ENCODE results near the gene H1-8. TPM values are rescaled to one million over a fixed set of nuclear protein-coding genes. Genes with fewer than 3 reads are reported as not detected.

Gene H1-8
- polyA plus RNA-seq, 1 experiment: not detected

DNA sequence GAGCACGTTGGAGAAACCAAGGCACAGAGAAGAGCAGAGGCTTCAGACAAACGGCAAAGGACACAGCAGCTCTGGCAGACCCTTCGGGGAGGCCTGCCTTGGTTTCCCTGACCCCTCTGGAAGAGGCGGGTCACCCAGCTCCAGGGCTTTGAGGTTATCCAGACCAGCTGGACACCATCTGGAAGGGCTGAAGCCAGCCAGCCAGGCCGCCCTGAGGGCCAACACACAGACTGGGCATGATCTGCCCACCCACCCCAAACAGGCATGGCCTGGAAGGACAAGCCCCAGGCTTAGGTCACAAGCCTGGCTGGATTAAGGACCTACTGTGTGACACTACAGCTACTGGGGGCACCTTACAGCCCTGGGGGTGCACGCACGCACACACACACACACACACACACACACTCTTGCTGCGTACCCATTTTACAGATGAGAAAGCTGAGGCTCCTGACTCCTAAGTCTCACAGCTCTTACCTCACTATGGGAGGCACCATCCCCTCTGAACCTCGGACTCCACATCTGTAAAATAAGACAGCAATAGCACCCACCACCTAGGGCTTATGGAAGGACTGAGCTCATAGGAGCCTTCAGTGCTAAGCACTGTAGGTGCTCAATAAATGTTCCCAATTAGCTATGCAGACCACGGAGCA, 52.7 kb downstream of the H1-8 start:
- Histone ChIP-seq H3K4me3 (ENCODE audit: low read depth, low read length) (no peak overlapping the region), H3K27me3 (ENCODE audit: control insufficient read depth, insufficient read depth, low read length) (no peaks in the 10 kb centered on the region), H3K36me3 (ENCODE audit: control insufficient read depth, insufficient read depth, low read length) (peaks cover 1% of the 10 kb centered on the region; the same call in 1 of the 2 replicates)
- TF ChIP-seq, protein P1, sequence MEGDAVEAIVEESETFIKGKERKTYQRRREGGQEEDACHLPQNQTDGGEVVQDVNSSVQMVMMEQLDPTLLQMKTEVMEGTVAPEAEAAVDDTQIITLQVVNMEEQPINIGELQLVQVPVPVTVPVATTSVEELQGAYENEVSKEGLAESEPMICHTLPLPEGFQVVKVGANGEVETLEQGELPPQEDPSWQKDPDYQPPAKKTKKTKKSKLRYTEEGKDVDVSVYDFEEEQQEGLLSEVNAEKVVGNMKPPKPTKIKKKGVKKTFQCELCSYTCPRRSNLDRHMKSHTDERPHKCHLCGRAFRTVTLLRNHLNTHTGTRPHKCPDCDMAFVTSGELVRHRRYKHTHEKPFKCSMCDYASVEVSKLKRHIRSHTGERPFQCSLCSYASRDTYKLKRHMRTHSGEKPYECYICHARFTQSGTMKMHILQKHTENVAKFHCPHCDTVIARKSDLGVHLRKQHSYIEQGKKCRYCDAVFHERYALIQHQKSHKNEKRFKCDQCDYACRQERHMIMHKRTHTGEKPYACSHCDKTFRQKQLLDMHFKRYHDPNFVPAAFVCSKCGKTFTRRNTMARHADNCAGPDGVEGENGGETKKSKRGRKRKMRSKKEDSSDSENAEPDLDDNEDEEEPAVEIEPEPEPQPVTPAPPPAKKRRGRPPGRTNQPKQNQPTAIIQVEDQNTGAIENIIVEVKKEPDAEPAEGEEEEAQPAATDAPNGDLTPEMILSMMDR (IDR thresholded peaks at IDR 0.05; ENCODE audit: insufficient read depth, low read depth, low read length): no peak
- POLR2A ChIA-PET: interaction anchor here (0.6 to 0.8 kb wide), 2 partner anchors 10 to 70 kb away, joined by 3 read pairs; no protein-coding TSS in a partner anchor
- DNase-seq (ENCODE audit: low read depth): no peak
- CTCF ChIA-PET: interaction anchor here (0.9 to 3.3 kb wide), 6 partner anchors 9 to 105 kb away, joined by 3 to 24 read pairs (median 6); no protein-coding TSS in a partner anchor

DNA sequence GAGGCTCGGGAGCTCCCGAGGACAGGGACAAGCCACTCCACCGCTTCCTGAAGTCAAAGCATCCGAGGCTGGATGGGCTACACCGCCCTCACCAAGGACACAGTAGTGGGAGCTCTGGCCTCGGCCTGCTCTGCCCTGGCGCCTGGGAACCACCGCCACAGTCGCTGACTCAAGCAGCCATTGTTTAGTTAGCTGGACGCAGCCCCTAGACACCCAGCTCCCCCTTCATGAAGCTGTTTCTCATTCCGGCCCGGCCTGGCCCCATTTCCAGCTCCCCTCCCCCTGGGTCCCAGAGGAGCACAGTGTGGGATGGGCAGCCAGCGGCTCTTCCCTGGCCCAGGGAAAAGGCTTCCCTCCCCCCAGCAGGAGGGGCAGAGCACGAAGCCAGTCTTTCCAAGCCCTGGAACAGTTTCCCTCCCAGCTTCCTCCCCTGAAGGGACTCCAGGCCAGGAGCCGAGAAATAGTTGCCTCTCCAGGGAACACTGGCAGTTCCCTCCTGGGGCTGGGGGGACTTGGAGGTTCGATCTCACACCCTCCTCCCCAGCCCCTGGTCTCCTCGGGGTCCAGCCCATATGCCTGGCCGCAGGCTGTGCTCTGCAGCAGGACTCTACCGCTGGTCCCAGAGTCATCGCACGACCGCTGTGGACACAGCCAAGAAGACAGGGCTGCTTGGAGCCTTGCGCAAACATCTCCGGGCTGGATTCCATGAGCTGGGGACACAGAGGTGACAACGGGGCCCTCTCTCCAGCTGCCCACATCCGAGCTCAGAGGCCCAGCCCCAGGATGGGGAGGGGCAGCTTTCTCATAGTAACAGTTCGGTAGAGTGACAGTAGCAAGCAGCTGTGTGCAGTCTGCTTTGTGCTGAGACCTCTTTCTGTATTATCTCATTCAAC, 53.5 kb downstream of the H1-8 start:
- Histone ChIP-seq H3K36me3 (ENCODE audit: control insufficient read depth, insufficient read depth, low read length) (no peaks in the 10 kb centered on the region), H3K4me3 (ENCODE audit: low read depth, low read length) (peak overlapping the region; percentile 20; the same call in 1 of the 2 replicates), H3K27me3 (ENCODE audit: control insufficient read depth, insufficient read depth, low read length) (no peaks in the 10 kb centered on the region)
- ChIA-PET POLR2A (interaction anchor here (0.6 to 0.8 kb wide), 2 partner anchors 9 to 69 kb away, joined by 3 read pairs; no protein-coding TSS in a partner anchor), CTCF (interaction anchor here (0.6 to 3.3 kb wide), 12 partner anchors 9 to 337 kb away, joined by 3 to 24 read pairs (median 4); partner anchors contain the start of gene PLXND1)
- DNase-seq (ENCODE audit: low read depth): peak; percentile 88
- TF ChIP-seq, protein P1 (IDR thresholded peaks at IDR 0.05; ENCODE audit: insufficient read depth, low read depth, low read length): peak; percentile 6; the same call in 1 of the 2 replicates

DNA sequence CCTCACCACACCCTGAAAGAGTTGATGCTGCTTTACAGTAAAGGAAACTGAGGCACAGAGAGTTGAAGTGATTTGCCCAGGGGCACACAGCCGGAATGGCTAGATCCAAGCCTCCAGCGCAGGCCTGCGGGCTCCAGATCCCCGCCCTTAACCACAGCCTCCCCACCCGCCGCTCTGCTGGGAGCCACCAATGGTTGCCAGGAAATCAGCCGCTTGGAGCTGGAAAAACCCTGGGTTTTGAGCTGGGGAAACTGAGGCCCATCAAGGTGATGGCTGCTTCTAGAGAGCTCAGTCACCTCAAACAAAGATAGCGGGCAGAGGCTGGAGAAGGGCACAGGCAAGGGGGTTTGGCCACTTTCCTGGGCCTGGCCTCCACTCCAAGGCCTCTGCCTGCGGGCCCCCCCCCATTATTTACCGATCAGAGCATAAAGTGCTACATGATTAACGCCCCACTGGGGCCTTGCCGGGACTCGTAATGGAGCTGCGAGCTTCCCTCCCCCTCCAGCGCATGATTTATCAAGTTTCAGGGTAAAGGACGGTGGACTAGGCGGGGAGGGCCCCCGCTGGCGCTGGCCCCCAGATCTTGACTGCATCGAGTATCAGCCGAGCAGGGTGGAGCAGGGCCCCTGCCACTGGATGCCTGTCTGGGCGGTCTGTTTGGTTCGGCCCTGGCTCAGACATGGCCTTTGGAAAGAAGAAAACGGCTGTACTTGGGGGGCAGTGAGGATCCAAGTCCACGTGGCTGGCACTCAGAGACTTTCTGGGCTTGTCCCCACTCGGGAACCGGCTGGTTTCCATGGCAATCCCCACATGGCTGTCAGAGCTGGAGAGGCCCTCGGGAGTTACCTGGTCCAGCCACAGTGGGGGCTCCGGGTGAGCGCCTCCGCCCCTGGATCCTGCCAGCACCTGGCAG, 54.4 kb downstream of the H1-8 start:
- ChIA-PET CTCF (interaction anchor here (0.6 to 3.3 kb wide), 10 partner anchors 9 to 337 kb away, joined by 3 to 24 read pairs (median 4); partner anchors contain the start of gene PLXND1), POLR2A (no interaction called here)

DNA sequence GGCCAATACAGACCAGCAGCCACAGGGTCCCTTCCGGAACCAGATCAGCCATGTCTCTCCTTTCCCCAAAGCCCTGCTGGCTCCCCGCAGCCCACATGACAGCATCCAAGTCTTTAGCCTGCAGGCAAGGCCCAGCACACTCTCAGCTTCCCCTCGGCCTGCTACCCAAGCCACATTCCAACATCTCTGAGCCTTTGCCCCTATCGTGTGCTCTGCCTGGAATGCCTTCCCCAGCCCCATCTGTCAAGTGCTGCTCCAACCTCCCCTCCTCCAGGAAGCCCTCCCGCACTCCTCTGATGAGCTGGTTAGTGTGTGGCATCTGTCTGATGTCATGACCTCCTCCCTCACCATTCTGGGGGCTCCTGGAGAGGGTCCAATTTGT, 55.0 kb downstream of the H1-8 start:
- Histone ChIP-seq H3K36me3 (ENCODE audit: control insufficient read depth, insufficient read depth, low read length) (no peaks in the 10 kb centered on the region), H3K27me3 (ENCODE audit: control insufficient read depth, insufficient read depth, low read length) (no peaks in the 10 kb centered on the region), H3K4me3 (ENCODE audit: low read depth, low read length) (no peak overlapping the region)
- CTCF ChIA-PET: interaction anchor here (1.0 to 3.3 kb wide), 5 partner anchors 9 to 336 kb away, joined by 3 to 24 read pairs (median 4); partner anchors contain the start of gene PLXND1
- TF ChIP-seq, protein P1 (IDR thresholded peaks at IDR 0.05; ENCODE audit: insufficient read depth, low read depth, low read length): no peak
- DNase-seq (ENCODE audit: low read depth): no peak
- POLR2A ChIA-PET: no interaction called here

More for the DNA sequence above, 54.4 kb downstream of the H1-8 start:
- no peaks in the 10 kb centered on the region for H3K36me3 ChIP-seq (ENCODE audit: control insufficient read depth, insufficient read depth, low read length)
- no peak for DNase-seq (ENCODE audit: low read depth)
- H3K27me3 ChIP-seq (ENCODE audit: control insufficient read depth, insufficient read depth, low read length): no peaks in the 10 kb centered on the region
- TF ChIP-seq, protein P1 (IDR thresholded peaks at IDR 0.05; ENCODE audit: insufficient read depth, low read depth, low read length): no peak
- no peak overlapping the region for H3K4me3 ChIP-seq (ENCODE audit: low read depth, low read length)
